ENCODE results near the gene SLC29A1. TPM values are rescaled to one million over a fixed set of nuclear protein-coding genes. Genes with fewer than 3 reads are reported as not detected.

The SLC29A1 gene
- polyA plus RNA-seq, 2 of the 4 experiments (the other 2 are of a cell fraction) = 45.6 to 72.3 TPM

DNA sequence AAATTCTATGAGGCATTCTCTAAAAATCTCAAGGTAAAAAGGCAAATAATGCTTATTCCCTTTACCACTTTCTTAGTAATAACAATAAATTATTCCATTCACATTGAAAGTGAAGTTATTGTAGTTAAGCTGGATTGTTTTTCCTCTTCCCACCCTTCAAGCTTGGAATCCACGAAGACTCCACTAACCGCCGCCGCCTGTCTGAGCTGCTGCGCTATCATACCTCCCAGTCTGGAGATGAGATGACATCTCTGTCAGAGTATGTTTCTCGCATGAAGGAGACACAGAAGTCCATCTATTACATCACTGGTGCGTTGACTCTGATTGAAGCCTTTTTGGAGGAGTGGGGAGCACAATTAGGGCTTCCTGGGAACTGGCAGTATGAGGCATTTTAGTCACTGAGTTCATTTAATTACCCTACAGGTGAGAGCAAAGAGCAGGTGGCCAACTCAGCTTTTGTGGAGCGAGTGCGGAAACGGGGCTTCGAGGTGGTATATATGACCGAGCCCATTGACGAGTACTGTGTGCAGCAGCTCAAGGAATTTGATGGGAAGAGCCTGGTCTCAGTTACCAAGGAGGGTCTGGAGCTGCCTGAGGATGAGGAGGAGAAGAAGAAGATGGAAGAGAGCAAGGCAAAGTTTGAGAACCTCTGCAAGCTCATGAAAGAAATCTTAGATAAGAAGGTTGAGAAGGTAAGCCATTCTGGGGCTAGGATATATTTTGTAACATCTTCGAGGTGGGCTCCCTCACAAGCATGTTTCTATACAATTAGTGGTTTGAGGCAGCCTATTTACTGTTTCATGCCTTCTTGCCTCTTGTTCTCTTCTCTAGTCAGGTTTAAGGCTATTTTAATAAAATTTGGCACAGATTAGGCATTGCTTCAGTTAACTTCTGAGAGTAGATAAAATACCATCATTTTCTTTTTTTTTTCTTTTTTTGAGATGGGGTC lies 28.5 kb downstream of the SLC29A1 start:
- Histone ChIP-seq H3K4me3 (0 out of 3 replicates have a peak overlapping the region, but pooled peaks have one; percentile 12), H3K4me2 (peak overlapping the region; percentile 99; the same call in 2 of the 3 replicates), H3K9me3 (no peaks in the 10 kb centered on the region), H3K4me1 (peaks cover 56% of the 10 kb centered on the region), H3K27ac (no peak overlapping the region)
- ChIA-PET POLR2A (no interaction called here), CTCF (interaction anchor here (0.8 to 2.3 kb wide), 6 partner anchors 9 to 155 kb away, joined by 3 to 10 read pairs (median 6); no protein-coding TSS in a partner anchor)
- no peak for FAIRE-seq
- ATAC-seq = no peak
- TF ChIP-seq TP53 (CRISPR knock-in tag; IDR thresholded peaks at IDR 0.05) (no peak), GATA3 (IDR thresholded peaks at IDR 0.05; ENCODE audit: borderline replicate concordance) (no peak), FOXS1 (CRISPR knock-in tag; IDR thresholded peaks at IDR 0.05) (no peak), BHLHE40 (IDR thresholded peaks at IDR 0.05; ENCODE audit: low read depth, low read length) (no peak), CHD4 (IDR thresholded peaks at IDR 0.05; ENCODE audit: borderline replicate concordance) (no peak), NPAS2 (CRISPR knock-in tag; IDR thresholded peaks at IDR 0.05; ENCODE audit: borderline replicate concordance) (no peak), ESRRA (IDR thresholded peaks at IDR 0.05; ENCODE audit: borderline replicate concordance, low read length) (no peak), FOSB (CRISPR knock-in tag; IDR thresholded peaks at IDR 0.05) (no peak), CEBPB (IDR thresholded peaks at IDR 0.05) (no peak), CBX8 (IDR thresholded peaks at IDR 0.05) (no peak), HOXB5 (CRISPR knock-in tag; IDR thresholded peaks at IDR 0.05) (no peak), PHF8 (IDR thresholded peaks at IDR 0.05; ENCODE audit: borderline replicate concordance, low read depth) (no peak), ZNF302 (CRISPR knock-in tag; IDR thresholded peaks at IDR 0.05) (no peak), ZC3H11A (IDR thresholded peaks at IDR 0.05) (no peak), POLR2AphosphoS2 (conservative IDR thresholded peaks at IDR 0.05; ENCODE audit: low read length) (no peak)
- TF ChIP-seq, protein P1, sequence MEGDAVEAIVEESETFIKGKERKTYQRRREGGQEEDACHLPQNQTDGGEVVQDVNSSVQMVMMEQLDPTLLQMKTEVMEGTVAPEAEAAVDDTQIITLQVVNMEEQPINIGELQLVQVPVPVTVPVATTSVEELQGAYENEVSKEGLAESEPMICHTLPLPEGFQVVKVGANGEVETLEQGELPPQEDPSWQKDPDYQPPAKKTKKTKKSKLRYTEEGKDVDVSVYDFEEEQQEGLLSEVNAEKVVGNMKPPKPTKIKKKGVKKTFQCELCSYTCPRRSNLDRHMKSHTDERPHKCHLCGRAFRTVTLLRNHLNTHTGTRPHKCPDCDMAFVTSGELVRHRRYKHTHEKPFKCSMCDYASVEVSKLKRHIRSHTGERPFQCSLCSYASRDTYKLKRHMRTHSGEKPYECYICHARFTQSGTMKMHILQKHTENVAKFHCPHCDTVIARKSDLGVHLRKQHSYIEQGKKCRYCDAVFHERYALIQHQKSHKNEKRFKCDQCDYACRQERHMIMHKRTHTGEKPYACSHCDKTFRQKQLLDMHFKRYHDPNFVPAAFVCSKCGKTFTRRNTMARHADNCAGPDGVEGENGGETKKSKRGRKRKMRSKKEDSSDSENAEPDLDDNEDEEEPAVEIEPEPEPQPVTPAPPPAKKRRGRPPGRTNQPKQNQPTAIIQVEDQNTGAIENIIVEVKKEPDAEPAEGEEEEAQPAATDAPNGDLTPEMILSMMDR (IDR thresholded peaks at IDR 0.05) = no peak
- TF ChIP-seq, protein P2, sequence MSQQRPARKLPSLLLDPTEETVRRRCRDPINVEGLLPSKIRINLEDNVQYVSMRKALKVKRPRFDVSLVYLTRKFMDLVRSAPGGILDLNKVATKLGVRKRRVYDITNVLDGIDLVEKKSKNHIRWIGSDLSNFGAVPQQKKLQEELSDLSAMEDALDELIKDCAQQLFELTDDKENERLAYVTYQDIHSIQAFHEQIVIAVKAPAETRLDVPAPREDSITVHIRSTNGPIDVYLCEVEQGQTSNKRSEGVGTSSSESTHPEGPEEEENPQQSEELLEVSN (IDR thresholded peaks at IDR 0.05; ENCODE audit: borderline replicate concordance, low read depth) = no peak
- TF ChIP-seq, protein P3, sequence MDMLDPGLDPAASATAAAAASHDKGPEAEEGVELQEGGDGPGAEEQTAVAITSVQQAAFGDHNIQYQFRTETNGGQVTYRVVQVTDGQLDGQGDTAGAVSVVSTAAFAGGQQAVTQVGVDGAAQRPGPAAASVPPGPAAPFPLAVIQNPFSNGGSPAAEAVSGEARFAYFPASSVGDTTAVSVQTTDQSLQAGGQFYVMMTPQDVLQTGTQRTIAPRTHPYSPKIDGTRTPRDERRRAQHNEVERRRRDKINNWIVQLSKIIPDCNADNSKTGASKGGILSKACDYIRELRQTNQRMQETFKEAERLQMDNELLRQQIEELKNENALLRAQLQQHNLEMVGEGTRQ (IDR thresholded peaks at IDR 0.05) = no peak
- TF ChIP-seq, protein P4, sequence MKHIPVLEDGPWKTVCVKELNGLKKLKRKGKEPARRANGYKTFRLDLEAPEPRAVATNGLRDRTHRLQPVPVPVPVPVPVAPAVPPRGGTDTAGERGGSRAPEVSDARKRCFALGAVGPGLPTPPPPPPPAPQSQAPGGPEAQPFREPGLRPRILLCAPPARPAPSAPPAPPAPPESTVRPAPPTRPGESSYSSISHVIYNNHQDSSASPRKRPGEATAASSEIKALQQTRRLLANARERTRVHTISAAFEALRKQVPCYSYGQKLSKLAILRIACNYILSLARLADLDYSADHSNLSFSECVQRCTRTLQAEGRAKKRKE (CRISPR knock-in tag; IDR thresholded peaks at IDR 0.05; ENCODE audit: low read depth) = no peak
- TF ChIP-seq, protein P5, sequence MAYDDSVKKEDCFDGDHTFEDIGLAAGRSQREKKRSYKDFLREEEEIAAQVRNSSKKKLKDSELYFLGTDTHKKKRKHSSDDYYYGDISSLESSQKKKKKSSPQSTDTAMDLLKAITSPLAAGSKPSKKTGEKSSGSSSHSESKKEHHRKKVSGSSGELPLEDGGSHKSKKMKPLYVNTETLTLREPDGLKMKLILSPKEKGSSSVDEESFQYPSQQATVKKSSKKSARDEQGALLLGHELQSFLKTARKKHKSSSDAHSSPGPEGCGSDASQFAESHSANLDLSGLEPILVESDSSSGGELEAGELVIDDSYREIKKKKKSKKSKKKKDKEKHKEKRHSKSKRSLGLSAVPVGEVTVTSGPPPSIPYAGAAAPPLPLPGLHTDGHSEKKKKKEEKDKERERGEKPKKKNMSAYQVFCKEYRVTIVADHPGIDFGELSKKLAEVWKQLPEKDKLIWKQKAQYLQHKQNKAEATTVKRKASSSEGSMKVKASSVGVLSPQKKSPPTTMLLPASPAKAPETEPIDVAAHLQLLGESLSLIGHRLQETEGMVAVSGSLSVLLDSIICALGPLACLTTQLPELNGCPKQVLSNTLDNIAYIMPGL (CRISPR knock-in tag; IDR thresholded peaks at IDR 0.05; ENCODE audit: borderline replicate concordance) = no peak
- no peak for DNase-seq (ENCODE audit: low read depth in 1 of 2, low spot score in 1 of 2)
- 85% methylated on average over 14 of the region's 14 CpGs for WGBS (ENCODE audit: missing lambda C conversion rate)
